BE2C (cell line): ENCODE measurements around the gene UBE2E1.

Experiments
- DNase-seq: peaks from one replicate; pipeline ENCODE4 v3.0.0-alpha.2; 2020
- H3K27me3 ChIP-seq: fragments of 250-450 bp; sonication (Bioruptor Pico); 2 replicates; pipeline ENCODE4 v1.5.1; 2020; ENCODE audit warnings: mild to moderate bottlenecking
- H3K36me3 ChIP-seq: fragments of 250-450 bp; sonication (Bioruptor Pico); 2 replicates; pipeline ENCODE4 v1.5.1; 2020; ENCODE audit warnings: mild to moderate bottlenecking
- H3K4me1 ChIP-seq: fragments of 250-450 bp; sonication (Bioruptor Pico); 2 replicates; pipeline ENCODE4 v1.5.1; 2020
- H3K4me3 ChIP-seq: 2 replicates; pipeline ENCODE4 v1.5.1; 2011; ENCODE audit warnings: low read depth, low read length
- H3K9me3 ChIP-seq: fragments of 250-450 bp; sonication (Bioruptor Pico); 2 replicates; pipeline ENCODE4 v1.5.1; 2020
- TF ChIP-seq, protein P1 (sequence below): IDR thresholded peaks from 2 replicates; pipeline ENCODE4 v1.5.1; 2012; ENCODE audit warnings: mild to moderate bottlenecking, low read depth, low read length

Gene UBE2E1

GRCh38 chr3:23825802-23826201 is 20.0 kb downstream of the UBE2E1 start:
- no peaks in the 10 kb centered on the region for H3K36me3 ChIP-seq
- H3K9me3 ChIP-seq, result no peaks in the 10 kb centered on the region
- no peaks in the 10 kb centered on the region for H3K4me1 ChIP-seq
- no peak for DNase-seq
- TF ChIP-seq, protein P1, sequence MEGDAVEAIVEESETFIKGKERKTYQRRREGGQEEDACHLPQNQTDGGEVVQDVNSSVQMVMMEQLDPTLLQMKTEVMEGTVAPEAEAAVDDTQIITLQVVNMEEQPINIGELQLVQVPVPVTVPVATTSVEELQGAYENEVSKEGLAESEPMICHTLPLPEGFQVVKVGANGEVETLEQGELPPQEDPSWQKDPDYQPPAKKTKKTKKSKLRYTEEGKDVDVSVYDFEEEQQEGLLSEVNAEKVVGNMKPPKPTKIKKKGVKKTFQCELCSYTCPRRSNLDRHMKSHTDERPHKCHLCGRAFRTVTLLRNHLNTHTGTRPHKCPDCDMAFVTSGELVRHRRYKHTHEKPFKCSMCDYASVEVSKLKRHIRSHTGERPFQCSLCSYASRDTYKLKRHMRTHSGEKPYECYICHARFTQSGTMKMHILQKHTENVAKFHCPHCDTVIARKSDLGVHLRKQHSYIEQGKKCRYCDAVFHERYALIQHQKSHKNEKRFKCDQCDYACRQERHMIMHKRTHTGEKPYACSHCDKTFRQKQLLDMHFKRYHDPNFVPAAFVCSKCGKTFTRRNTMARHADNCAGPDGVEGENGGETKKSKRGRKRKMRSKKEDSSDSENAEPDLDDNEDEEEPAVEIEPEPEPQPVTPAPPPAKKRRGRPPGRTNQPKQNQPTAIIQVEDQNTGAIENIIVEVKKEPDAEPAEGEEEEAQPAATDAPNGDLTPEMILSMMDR, result no peak
- H3K27me3 ChIP-seq, result no peaks in the 10 kb centered on the region
- no peak overlapping the region for H3K4me3 ChIP-seq

DNA sequence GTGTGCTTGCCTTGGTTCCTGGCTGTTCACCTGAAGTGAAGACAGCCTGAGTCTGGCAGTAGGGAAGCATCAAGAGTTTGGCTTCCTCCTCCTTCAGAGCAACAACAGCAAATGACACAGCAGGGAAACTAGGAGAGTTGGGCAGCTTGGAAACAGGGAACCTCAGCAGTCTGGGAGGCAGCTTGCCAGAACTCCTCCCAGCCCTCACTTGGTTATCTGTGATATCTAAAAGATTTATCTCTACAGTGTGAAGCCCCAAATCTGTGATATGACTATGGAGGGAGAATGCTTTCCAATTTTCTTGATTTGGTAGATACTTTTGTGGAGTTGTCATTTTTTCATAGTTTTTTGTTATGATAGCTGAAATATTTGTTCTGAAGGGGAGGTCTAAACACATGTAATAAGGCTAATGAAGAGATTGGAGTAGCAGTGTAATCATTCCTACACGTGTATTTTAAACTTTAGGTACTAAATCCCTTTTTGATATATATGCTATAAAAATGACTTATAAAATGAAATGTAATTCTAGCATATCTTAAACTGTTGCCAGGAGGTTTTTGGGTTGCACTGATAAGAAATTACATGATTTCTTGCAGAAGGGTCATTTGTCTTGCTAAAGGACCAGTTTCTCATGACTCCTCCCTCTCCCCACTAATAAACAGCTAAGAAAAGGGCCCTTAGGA is 20.8 kb downstream of the UBE2E1 start:
- H3K4me3 ChIP-seq, result no peak overlapping the region
- TF ChIP-seq, protein P1, result no peak
- no peaks in the 10 kb centered on the region for H3K9me3 ChIP-seq
- H3K36me3 ChIP-seq, result no peaks in the 10 kb centered on the region
- H3K27me3 ChIP-seq, result no peaks in the 10 kb centered on the region
- no peaks in the 10 kb centered on the region for H3K4me1 ChIP-seq
- no peak for DNase-seq

DNA sequence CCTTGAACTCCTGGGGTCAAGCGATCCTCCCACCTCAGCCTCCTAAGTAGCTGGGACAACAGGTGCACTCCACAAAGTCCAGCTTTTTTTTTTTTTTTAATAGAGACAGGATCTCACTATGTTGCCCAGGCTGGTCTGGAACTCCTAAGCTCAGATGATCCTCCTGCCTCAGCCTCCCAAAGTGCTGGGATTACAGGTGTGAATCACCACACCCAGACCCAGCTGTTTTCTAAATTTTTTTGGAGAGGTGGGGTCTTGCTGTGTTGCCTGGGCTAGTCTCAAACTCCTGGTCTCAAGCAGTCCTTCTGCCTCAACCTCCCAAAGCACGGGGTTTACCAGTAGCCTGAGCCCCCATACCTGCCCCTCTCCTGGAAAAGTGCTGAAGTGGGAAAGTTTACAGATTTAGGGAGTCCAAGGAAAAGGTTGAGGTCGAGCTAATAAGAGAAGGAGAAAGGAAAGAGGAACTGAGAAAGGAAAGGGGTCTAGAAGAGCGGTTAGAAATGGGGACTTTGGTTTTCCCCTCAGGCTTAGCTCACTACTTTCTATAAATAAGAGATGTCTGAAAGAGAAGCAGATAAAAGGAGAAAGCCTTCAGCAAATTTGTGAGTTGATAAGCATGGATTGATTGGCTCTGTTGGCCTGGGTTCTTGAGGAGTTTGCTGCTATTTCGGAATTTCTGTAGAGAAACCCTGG is 23.6 kb downstream of the UBE2E1 start:
- no peak overlapping the region for H3K4me3 ChIP-seq
- DNase-seq, result no peak
- TF ChIP-seq, protein P1, result no peak

DNA sequence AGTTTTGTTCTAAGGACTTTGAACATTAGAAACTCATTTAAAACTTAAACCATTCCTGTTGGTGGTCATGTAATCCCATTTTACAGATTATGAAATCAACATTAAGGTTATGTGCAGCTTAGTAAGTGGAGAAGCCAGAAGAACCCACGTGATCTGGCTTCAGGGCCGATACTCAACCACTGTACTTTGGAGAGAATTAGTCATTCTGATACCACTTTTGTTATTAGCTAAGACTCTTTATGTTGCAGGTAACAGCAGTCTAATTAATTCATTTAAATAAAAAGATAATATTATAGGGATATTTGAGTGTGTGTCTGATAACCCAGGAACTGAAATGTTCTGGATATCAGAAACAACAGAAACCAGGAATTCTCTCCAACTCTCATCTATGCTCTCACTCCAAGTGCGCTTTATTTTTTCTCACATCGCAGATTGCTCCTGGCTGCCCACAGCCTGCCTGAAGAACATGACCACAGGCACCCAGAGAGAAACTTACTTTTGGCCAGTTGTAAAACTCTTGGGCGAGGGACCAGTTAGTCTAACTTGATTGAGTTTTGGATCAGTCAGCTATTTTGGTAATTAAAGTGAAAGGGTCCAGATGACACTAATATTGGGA is 25.2 kb downstream of the UBE2E1 start:
- H3K4me3 ChIP-seq, result no peak overlapping the region
- no peaks in the 10 kb centered on the region for H3K27me3 ChIP-seq
- no peaks in the 10 kb centered on the region for H3K36me3 ChIP-seq
- TF ChIP-seq, protein P1, result no peak
- no peaks in the 10 kb centered on the region for H3K4me1 ChIP-seq
- DNase-seq, result no peak
- no peaks in the 10 kb centered on the region for H3K9me3 ChIP-seq

More for the DNA sequence above, 23.6 kb downstream of the UBE2E1 start:
- H3K9me3 ChIP-seq, result no peaks in the 10 kb centered on the region
- H3K27me3 ChIP-seq, result no peaks in the 10 kb centered on the region
- no peaks in the 10 kb centered on the region for H3K36me3 ChIP-seq
- no peaks in the 10 kb centered on the region for H3K4me1 ChIP-seq

- no peaks in the 10 kb centered on the region for H3K9me3 ChIP-seq
- H3K27me3 ChIP-seq, result no peaks in the 10 kb centered on the region
- no peaks in the 10 kb centered on the region for H3K36me3 ChIP-seq
- no peak overlapping the region for H3K4me3 ChIP-seq
- TF ChIP-seq, protein P1, result no peak
- DNase-seq, result no peak
- H3K4me1 ChIP-seq, result no peaks in the 10 kb centered on the region
These were observed 26.0 kb downstream of the UBE2E1 start for GRCh38 chr3:23831517-23832394.
